Measurements from ENCODE around the gene SLC4A2.
A peak's percentile ranks its signal among the peaks of the same experiment; 100 is the strongest.
"Not testable (repeated sequence)": the region's sequence is repeated elsewhere in the genome, so short reads cannot be mapped to it uniquely, and the experiment has no call there.

The SLC4A2 gene

GRCh38 chr7:151025924-151026671 lies 33.3 kb upstream of the SLC4A2 start:
- Histone ChIP-seq H3K9me3 (no peaks in the 10 kb centered on the region), H3K4me3 (no peak overlapping the region), H3K4me1 (peaks cover 0 to 12% (median 4%) of the 10 kb centered on the region in 4 donors), H3K36me3 (no peaks in the 10 kb centered on the region), H3K27ac (no peak overlapping the region), H3K27me3 (peaks cover 0 to 18% of the 10 kb centered on the region in 2 donors)
- no peak for DNase-seq
- TF ChIP-seq, protein P1, sequence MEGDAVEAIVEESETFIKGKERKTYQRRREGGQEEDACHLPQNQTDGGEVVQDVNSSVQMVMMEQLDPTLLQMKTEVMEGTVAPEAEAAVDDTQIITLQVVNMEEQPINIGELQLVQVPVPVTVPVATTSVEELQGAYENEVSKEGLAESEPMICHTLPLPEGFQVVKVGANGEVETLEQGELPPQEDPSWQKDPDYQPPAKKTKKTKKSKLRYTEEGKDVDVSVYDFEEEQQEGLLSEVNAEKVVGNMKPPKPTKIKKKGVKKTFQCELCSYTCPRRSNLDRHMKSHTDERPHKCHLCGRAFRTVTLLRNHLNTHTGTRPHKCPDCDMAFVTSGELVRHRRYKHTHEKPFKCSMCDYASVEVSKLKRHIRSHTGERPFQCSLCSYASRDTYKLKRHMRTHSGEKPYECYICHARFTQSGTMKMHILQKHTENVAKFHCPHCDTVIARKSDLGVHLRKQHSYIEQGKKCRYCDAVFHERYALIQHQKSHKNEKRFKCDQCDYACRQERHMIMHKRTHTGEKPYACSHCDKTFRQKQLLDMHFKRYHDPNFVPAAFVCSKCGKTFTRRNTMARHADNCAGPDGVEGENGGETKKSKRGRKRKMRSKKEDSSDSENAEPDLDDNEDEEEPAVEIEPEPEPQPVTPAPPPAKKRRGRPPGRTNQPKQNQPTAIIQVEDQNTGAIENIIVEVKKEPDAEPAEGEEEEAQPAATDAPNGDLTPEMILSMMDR (IDR thresholded peaks at IDR 0.05), result no peak
- intact Hi-C loops (cut with DNase I; ENCODE audit: low total_unique reads), result no loop called here

DNA sequence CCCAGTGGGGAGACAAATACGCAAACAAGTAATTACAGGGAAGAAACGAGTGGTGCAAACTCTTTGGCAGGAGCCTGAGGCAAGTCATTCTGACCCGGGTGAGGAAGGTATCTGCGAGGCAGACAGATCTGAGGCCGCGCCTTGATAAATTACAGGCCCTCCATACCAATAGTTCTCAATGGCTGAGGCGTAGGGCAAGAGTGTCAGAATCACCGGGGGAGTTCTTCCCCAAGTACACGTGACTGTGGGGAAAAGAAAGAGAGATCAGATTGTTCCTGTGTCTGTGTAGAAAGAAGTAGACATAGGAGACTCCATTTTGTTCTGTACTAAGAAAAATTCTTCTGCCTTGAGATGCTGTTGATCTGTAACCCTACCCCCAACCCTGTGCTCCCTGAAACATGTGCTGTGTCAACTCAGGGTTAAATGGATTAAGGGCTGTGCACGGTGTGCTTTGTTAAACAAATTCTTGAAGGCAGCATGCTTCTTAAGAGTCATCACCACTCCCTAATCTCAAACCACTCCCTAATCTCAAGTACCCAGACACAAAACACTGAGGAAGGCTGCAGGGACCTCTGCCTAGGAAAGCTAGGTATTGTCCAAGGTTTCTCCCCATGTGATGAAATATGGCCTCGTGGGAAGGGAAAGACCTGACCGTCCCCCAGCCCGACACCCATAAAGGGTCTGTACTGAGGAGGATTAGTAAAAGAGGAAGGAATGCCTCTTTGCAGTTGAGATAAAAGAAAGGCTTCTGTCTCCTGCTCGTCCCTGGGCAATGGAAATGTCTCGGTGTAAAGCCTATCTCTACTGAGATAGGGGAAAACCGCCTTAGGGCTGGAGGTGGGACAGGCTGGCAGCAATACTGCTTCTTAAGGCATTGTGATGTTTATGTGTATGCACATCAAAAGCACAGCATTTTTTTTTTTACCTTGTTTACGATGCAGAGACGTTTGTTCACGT lies 32.3 kb upstream of the SLC4A2 start:
- H3K9me3 ChIP-seq; intact Hi-C loops (cut with DNase I; ENCODE audit: low total_unique reads); H3K36me3 ChIP-seq; DNase-seq: not testable (repeated sequence)
- Histone ChIP-seq H3K4me1 (peaks cover 0 to 12% (median 4%) of the 10 kb centered on the region in 4 donors), H3K27me3 (peaks cover 0 to 14% of the 10 kb centered on the region in 2 donors), H3K4me3 (peak overlapping the region in 1 of 2 donors; percentile 67), H3K27ac (peak overlapping the region; percentile 55 to 75)

DNA sequence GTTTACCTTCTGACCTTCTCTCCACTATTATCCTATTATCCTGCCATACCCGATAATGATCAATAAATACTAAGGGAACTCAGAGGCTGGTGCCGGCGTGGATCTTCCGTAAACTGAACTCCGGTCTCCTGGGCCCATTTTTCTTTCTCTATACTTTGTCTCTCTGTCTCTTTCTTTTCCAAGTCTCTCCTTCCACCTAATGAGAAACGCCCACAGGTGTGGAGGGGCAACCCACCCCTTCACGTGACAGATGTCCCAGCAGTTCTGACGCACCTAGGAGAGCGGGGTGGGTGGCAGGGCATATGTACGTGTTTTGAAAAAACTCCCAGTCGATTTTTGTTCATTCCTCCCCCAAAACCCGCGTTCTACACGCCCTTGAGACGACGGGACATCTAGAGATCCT lies 31.7 kb upstream of the SLC4A2 start:
- intact Hi-C loops (cut with DNase I; ENCODE audit: low total_unique reads), result loop anchor here (2.0 kb wide), 1 partner anchor 31 kb away; the partner anchor contains the start of gene SLC4A2
- H3K27ac ChIP-seq, result peak overlapping the region; percentile 55 to 75

DNA sequence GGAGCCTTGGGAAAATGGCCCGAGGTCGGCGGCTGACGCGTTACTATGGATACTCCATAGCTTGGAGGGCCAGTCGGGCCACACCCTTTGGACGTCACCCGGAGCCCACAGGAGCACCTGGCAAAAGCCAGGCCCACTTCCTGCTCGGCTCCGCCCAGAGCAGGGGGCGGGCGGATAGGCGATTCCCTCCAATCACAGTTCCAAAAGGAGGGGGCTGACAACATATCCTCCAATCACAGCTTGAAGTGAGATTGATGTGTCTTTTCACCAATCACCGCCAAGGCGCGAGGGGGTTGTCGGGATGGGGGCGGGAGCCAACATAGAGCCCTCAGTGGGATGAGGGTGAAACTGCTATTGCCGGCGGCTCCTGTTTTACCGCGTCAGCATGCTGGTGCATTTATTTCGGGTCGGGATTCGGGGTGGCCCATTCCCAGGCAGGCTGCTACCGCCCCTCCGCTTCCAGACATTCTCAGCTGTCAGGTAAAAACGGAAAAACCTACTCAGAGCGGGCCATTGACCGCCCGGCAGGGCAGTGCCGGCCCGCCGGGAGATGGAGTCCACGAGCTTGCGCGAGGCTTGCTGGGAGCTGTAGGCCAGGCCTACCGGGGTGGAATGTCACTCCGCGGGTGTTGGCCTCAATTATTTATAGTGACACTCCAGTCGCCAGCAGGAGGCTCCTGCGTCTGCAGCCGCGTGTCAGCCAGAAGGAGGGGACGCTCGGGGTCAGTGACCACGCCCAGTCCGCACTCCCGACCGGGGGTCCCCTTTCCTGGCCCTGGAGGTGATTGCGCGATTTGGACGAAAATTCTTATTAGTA lies 31.1 kb upstream of the SLC4A2 start, which contains the start of gene ABCB8:
ABCB8 (plus strand) TSS at position 320 of the 817 bp plus-strand sequence; CDS start at position 386, 66 bp downstream.
- intact Hi-C loops (cut with DNase I; ENCODE audit: low total_unique reads), result loop anchor here (2.0 kb wide), 1 partner anchor 30 kb away; the partner anchor contains the start of gene SLC4A2
- peak; percentile 99 for DNase-seq
- Histone ChIP-seq H3K36me3 (peaks cover 0 to 15% (median 0%) of the 10 kb centered on the region in 3 donors), H3K4me3 (peak within 1 kb of the TSS; percentile 67 to 70), H3K27me3 (peaks cover 0 to 11% of the 10 kb centered on the region in 2 donors), H3K9me3 (no peaks in the 10 kb centered on the region), H3K27ac (peak within 1 kb of the TSS; percentile 55 to 75), H3K4me1 (peaks cover 0 to 12% (median 4%) of the 10 kb centered on the region in 4 donors)
- TF ChIP-seq, protein P1 (IDR thresholded peaks at IDR 0.05), result peak; percentile 50 to 52

More for the DNA sequence above, 31.7 kb upstream of the SLC4A2 start:
- H3K36me3 ChIP-seq, H3K9me3 ChIP-seq, DNase-seq: not testable (repeated sequence)
- H3K4me3 ChIP-seq, result peak overlapping the region; percentile 67 to 70
- H3K4me1 ChIP-seq, result peaks cover 0 to 12% (median 4%) of the 10 kb centered on the region in 4 donors
- H3K27me3 ChIP-seq, result peaks cover 0 to 14% of the 10 kb centered on the region in 2 donors

DNA sequence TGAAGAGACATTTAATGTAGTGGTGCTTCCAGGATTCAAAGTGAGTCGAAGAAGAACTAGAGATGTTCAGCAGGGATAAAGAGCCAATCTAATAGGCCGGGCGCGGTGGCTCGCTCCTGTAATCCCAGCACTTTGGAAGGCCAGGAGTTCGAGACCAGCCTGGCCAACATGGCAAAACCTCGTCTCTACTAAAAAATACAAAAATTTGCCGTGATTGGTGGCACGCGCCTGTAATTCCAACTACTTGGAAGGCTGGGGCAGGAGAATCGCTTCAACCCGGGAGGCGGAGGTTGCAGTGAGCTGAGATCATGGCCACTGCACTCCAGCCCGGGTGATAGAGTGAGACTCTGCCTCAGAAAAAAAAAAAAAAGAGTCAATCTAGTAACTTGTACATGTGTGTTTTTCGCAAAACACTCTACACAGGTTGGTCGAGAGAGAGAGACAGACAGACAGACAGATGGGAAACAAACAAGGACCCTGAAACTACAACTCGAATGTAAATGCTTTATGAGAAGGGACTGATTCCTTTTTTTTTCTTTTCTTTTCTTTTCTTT lies 30.4 kb upstream of the SLC4A2 start:
- Histone ChIP-seq H3K27ac (peak overlapping the region; percentile 55 to 75), H3K36me3 (peaks cover 0 to 22% (median 4%) of the 10 kb centered on the region in 3 donors), H3K27me3 (peaks cover 0 to 4% of the 10 kb centered on the region in 2 donors), H3K4me1 (peaks cover 0 to 12% (median 4%) of the 10 kb centered on the region in 4 donors), H3K4me3 (peak overlapping the region; percentile 67 to 70), H3K9me3 (no peaks in the 10 kb centered on the region)
- TF ChIP-seq, protein P1 (IDR thresholded peaks at IDR 0.05), result no peak
- intact Hi-C loops (cut with DNase I; ENCODE audit: low total_unique reads), result loop anchor here (2.0 kb wide), 1 partner anchor 30 kb away; the partner anchor contains the start of gene SLC4A2
- DNase-seq, result no peak

All from tibial artery (tissue), 4 donors.